HG03575 (cell line): Measurements from ENCODE around the gene BRD1.

ENCODE experiments used
- ATAC-seq: cut with Tn5 transposase; IDR thresholded peaks from one replicate; pipeline ENCODE4 v1.9.1; 2021; ENCODE audit not compliant: unreplicated experiment, insufficient number of reproducible peaks, low FRiP score; ENCODE audit errors: extremely low read depth

BRD1 gene

DNA sequence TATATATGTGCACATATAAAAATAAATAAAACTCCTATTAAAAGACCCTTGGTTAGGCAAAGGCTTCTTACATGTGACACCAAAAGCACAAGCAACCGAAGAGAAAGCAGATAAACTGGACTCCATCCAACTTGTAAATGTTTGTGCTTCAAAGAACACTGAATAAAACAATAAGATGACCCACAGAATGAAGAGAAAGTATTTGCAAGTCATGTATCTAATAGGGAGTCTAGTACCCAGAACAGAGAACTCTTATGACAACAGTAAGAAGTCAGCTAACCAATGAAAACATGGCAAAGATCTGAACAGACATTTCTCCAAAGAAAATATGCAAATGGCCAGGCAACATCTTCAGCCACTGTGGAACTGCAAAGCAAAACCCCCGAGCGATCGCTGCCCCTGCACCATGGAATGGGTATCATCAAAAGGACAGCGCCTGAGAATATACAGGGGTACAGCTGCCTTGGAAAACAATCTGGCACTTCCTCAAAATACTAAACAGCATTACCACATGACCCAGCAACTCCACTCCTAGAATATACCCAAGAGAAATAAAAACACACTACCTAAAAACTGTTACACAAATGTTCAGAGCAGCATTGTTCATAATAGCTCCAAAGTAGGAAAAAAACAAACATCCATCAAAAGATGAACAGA is 17.2 kb downstream of the BRD1 start:
- no peak for ATAC-seq

DNA sequence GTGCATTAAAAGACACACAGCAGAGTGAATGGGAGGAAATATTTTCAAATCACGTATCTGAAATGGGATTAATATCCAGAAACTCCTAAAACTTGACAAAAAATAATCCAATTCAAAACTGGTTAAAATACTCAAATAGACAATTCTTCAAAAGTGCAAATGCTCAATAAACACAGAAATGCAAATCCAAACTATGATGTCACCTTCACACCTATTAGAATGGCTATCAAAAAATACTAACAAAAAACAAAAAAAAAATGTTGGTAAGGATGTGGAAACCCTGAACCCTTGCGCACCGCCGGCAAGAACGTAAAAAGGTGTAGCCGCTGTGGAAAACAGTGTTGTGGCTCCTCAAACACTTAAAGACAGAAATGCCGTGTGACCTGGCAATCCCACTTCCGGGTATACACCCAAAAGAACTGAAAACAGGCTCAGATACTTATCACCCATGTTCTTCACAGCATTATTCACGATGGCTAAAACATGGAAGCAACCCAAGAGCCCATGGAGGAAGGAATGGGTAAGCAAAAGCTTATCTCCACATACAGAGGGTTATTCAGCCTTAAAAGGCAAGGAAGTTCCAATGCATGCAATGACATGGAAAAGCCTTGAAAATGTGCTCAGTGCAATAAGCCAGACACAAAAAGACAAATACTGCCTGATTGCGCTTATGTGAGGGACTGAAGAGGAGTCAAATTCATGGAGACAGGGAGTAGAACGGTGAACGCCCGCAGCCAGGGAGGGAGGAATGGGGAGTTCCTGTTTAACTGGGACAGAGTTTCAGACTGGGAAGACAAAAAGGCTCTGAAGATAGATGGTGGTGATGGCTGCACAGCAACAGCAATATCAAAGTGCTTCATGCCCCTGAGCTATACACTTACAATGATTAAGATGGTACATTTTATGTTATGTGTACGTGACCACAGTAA is 19.6 kb downstream of the BRD1 start:
- ATAC-seq = no peak

DNA sequence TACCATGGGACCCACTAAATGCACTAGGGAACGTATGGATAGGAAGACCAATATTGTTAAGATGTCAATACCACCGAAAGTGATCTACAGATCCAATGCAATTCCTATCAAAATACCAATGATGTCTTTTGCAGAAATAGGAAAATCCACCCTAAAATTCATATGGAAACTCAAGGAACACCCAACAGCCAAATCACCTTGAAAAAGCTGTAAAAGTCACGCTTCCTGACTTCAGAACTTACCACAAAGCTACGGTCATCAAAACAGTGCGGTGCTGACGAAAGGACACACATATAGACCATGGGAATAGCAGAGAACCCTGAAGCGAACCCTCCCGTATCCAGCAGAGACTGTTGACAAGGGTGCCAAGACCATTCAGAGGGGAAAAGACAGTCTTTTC is 20.5 kb downstream of the BRD1 start:
- no peak for ATAC-seq

DNA sequence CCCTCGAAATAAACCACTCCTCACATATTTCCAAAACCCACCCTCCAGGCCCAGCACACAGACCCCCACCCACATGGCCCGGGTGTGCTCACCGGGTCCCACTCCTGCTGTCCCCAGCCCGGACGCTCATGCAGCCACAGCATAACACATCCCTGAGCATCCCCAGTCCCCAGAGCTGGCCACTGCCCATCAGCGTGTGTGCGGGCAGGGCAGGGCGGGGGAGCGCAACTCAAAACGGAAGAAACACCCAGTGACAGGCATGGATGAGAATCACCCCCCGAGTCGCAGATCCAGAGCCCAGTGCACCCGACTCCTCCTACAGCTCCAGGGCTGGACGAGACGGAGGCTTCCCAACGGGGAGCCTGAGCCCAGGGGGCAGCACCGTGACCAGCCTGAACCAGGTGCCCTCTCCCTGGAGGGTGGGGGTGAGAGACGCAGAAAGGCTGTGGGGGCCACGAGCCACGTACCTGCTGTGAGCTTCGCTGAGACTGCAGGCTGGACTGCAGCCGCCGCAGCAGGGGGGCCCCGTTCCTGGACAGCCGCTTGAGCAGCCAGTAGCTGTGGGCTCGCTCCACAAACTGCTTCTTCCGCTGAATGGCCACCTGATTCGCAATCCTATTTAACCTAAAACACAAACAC is 23.8 kb downstream of the BRD1 start:
- ATAC-seq = no peak

DNA sequence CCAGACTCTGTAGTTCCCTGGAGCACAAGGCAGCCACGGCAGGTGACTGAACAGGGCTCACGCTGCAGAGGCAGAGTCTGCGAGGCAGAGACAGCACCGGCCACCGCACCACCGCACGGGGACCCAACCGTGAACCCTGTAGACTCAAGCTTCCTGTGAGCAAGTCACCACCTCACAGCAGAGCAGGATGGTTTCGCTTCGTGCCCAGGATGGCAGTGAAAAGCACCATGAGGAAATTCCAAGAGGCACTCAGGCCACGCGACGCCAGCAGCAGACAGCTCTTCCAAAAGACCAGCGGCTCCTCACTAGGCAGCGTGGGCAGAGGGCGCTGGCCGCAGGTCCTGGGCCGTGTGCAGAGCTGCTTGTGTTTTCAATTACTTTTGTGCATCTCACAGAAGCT is 24.5 kb downstream of the BRD1 start:
- no peak for ATAC-seq

DNA sequence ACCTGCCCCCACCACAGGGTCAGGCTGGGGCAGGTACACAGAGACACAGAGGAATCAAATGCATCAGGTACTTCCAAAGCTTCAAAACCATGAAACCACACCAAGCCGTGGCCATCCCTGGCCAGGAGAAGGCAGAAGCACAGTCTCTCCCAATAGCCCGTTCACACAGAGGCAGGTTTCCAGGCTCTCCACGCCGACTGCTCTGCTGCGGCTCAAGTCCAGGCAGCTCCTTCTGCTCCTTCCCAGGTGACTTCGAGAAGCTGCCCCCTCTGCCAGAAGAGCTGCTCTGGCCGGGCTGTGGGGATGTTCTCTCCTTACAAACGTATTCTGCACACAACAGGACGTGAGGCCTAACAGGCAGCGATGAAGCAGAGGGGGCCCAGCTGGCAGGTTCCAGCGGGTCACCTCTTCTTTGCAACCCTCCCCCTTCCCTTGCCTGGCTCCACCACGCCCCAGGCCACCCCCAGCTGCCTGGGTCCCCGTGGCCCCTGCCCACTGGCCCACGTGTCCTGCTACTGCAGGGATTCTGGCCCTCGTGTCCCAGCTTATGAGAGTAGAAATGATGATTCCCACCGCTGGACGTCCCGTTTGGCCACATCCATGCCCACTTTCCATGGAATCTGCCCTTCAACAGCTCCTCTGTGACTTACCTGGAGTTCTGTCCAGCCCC is 26.1 kb downstream of the BRD1 start:
- no peak for ATAC-seq

DNA sequence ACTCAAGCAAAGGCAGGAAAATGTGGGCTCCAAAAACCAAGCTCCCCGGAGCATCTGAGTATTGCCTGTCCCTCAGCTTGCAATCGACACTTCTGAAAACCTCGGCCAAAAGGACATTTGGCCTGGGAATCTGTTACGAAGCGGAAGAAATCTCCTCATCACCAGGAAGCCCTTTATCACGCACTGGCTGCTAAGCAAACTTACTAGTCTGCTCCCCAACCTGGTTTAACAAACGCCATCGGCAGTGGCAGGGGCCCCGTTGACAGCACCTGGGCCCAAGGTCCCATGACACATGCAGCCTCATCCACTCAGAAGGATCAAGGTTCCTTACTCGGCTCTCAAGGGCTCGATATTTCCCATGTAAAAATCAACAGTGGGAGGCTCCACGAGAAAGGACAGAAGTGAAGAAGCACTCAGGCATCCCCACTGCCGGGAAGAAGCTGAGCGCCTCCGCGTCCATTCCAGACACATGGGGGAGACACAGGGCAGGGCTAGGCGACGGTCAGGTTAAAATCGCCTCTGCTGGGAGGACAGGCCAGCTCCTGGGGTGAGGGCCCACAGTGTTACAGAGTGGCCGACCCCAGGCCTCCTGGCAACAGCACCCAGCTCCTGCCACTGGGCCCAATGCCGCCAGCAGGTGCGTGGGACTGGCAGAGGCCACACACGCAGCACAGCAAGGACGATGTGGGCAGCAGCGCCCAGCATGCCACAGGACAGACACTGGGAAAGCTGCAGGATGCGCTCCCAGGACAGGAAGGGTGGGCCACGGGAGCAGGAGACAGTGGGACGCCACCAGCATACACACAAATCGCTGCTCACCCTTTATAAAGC is 27.1 kb downstream of the BRD1 start:
- ATAC-seq = no peak

DNA sequence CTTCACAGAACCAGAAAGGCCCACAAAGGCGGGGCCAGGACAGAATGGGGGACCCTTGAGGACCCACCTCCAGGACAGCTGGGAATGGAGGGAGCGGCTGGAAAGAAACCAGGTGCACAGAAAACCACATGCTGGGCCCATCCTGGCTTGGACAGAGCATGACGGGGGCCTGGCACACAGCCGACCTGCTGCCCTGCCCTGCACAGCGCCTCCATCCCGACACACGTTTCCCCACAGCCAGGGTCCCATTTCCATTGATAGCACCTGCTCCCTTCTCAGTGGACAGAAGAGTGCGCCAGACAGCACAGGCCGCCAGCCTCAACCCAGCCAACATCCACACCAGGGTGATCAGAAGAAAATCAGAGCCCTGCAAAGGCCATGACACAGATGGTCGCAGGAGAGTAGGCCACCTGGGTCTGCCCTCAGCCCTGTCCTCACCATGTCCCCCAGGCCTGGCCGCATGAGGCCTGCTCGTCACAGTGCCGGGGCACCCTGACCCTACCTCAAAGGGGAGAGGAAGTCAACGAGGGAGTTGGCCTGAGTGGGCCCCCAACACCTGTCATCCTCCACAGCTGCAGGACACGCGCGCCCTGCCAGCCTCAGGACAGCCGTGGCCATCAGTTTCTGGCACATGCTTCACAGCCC is 28.1 kb downstream of the BRD1 start:
- ATAC-seq = no peak

DNA sequence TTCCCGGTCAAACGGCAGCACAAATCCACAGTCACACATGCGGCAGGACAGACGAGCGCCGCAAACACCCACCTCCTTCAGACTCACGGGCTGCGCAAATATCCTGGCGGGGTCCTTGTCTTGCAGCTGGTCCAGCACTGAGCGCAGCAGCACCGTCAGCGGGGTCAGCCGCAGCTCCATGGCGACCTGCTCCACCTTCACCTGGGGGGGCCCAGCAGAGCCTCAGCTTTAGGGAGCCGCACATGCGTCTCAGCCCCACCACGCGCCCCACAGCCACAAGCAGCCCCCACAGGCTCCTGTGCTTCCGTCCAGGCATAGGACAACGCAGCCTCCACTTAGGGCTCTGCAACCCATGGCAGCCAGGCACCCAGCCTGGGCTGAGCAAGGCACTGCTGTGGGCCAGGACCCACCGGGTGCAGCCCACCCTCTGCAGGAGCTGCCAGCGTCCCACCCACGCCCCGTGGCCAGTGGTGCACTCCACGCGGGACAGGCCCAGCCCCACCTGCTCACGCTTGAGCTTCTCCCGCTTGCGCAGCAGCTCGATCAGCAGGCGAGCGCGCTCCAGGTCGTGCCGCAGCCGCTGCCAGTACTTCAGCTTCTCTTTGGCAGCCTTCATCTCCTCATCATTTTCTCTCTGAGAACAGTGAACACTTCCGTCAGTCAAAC is 29.1 kb downstream of the BRD1 start:
- no peak for ATAC-seq

DNA sequence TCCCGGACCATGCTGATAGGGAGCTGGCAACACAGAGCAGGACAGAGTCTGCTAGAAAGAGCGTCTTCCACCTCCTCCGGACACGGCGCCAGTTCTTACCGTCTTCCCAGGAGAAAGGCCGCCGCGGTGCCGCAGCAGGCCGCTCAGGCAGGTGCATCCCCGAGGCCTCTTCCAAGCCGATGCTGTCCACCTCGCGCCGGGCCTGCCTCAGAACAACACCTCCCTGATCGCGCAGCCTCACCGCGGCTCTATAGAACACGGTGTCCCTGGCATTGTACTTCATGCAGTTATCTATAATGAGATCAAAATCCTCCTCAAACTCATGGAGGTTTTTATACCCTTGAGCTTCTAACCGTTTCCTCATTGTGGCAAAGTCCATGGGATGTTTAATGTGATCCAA is 30.0 kb downstream of the BRD1 start:
- no peak for ATAC-seq

DNA sequence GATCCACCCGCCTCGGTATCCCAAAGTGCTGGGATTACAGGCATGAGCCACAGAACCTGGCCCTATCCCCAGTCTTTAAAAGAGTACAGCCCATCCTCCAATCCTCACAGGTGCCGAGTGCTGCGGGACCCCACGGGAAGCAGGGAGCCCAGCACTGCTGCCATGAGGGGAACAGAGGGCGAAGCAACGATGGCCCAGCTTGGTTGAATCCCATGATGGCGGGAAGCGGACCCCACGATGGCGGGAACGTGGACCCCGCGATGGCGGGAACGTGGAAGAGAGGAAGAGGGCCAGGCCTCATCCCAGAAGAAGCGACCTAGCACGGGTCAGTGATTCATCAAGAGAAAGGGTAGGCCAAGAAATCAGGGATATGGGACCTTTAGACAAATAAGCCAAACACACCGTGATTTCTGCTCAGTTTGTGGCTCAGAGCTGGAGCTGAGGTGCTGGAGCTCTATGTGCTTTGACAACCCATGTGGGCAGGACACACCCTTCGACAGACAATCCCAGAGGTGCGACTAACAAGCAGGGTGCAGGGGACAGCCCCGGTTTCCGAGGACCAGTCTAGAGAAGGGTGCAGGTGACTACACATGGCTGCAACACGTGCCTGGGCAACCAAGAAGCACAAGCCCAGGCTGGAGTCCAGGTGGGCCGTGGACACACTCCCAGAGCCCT is 30.9 kb downstream of the BRD1 start:
- no peak for ATAC-seq

DNA sequence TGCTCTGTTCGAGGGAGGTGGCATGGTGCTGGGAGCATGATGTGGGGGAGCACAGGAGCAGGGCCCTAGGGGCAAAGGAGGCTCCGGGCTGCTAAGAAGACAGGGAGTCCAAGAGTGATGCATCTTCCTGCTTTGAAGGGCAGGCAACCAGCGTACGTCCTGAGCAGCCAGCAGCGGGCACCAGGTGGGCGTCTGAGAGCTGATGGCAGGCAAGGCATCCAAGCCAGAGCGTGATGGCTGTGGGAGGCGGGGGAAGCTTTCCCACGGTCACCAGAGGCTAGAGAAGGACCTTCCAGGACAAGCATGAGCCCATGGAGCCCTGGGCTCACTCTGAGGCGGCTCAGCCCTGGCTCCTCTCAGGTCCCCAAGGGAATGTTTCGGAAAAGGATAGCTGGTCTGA is 32.2 kb downstream of the BRD1 start:
- ATAC-seq = no peak

DNA sequence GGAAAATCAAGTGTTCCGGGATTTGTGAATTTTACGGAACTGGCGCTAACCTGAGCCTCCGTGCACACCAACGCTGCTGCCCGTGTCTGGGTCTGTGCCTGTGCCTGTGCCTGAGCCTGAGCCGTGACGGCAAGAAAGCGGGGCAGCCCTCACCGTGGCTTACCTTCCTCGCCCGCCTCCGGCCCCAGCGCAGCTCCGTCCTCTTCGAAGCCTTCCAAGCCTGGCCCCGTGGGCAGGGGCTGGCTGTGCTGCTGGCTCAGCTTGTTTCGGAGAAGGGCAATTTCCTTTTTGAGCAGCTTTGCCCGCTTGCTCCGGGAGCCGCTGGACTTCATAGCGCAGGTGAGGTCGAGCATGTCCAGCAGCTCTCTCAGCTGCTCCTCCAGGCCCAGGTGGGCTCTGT is 33.8 kb downstream of the BRD1 start:
- ATAC-seq = no peak

DNA sequence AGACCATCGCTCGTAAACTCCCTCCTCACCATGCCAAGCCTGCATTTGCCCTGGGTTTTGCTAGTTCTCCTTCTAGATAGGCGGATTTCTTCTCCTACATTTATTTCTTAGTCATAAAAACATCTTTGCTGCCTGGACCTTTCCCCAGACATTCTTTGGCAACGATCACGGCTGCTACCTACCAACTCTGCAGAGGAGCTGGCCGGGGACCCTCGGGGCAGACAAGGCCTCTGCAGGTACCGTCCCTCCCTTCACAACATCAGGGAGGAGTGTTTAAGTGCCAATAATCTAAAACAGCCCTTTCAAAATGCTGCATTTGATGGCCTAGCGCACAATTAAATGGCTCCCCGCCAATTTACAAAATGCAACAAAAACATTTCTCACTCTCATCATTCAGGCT is 34.4 kb downstream of the BRD1 start:
- no peak for ATAC-seq

DNA sequence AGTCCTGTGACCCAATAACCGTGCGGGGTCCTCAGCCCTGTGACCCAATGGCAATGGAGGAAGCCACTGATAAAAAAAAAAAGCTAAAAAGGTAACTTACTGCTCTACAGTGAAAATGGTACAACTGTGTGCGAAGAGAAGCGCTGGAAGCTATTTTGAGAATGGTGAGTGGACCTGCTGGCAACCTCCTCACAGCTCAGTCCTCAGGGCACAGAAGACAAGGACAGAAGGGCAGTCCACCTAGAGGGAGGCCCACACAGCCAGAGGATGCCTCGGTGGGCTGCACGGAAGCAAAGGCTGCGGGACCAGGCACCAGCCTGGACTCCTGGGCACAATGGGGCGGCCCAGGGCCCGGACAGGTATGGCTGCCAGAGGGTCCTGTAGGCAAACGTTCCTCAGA is 35.6 kb downstream of the BRD1 start:
- no peak for ATAC-seq

DNA sequence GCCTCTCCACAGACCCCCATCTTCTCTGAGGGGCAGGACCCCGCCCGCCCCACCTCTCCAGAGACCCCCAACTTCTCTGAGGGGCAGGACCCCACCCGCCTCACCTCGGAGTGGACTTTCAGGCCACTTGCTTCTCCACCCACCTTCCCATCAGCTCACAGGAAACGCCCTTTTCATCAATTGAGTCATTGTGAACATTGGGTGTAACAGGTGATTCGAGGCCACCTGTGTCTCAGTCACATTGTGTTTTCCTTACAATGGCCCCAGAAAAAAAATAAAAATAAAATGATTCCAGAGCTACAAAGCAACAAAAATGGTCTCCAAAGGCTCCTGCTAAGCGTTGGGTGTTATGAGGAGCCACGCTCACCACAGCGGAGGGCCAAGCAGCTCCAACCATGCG is 36.0 kb downstream of the BRD1 start:
- no peak for ATAC-seq

DNA sequence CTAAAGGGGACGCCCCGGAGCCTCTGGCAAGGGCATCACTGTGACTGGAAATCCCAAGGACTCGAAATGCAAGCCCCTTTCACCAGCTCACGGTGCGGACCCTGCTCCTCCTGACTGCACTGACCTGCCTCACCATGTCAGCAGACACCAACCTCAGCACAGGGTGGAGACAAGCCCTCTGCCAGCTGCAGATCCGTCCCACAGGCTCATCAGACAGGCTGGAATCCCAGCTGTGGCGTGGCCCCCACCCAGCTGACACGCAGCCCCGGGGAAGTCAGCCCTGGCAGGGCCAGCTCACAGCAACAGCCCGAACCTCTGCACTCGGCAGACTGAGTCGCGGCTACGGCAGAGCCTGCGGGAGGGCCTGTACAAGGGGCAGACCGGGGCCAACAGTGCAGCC is 36.8 kb downstream of the BRD1 start:
- ATAC-seq = no peak
